ENCODE results near the gene SLC25A20.

The SLC25A20 gene

GRCh38 chr3:48897460-48898376 is 964 bp downstream of the SLC25A20 start:
- peak in 1 of 2 donors; percentile 5 for DNase-seq

- DNase-seq, result no peak
Measured at GRCh38 chr3:48896936-48897335, 1.7 kb downstream of the SLC25A20 start.

- no peak for DNase-seq
Measured at GRCh38 chr3:48894516-48894915, 4.2 kb downstream of the SLC25A20 start.

GRCh38 chr3:48891606-48892005 is 7.1 kb downstream of the SLC25A20 start:
- DNase-seq, result no peak

GRCh38 chr3:48885753-48886152 is 12.9 kb downstream of the SLC25A20 start:
- no peak for DNase-seq

- no peak for DNase-seq
Measured at GRCh38 chr3:48881652-48882114, 17.0 kb downstream of the SLC25A20 start.

- no peak for DNase-seq
Measured at GRCh38 chr3:48881006-48881405, 17.7 kb downstream of the SLC25A20 start.

GRCh38 chr3:48879994-48880377 is 18.7 kb downstream of the SLC25A20 start:
- no peak for DNase-seq

- DNase-seq, result no peak
Measured at GRCh38 chr3:48879307-48879993, 19.2 kb downstream of the SLC25A20 start.

- DNase-seq, result no peak
Measured at GRCh38 chr3:48877671-48878070, 21.0 kb downstream of the SLC25A20 start.

GRCh38 chr3:48863122-48863521 is 35.6 kb downstream of the SLC25A20 start:
- DNase-seq, result no peak

- DNase-seq, result no peak
Measured at GRCh38 chr3:48859206-48859605, 39.5 kb downstream of the SLC25A20 start.

- no peak for DNase-seq
Measured at GRCh38 chr3:48858709-48859108, 40.0 kb downstream of the SLC25A20 start.

- no peak for DNase-seq
Measured at GRCh38 chr3:48857641-48858040, 41.0 kb downstream of the SLC25A20 start.

GRCh38 chr3:48856469-48856868 is 42.2 kb downstream of the SLC25A20 start:
- no peak for DNase-seq

- DNase-seq, result no peak
Measured at GRCh38 chr3:48855681-48856447, 42.8 kb downstream of the SLC25A20 start.

GRCh38 chr3:48852151-48852550 is 46.5 kb downstream of the SLC25A20 start:
- DNase-seq, result no peak

- DNase-seq, result no peak
Measured at GRCh38 chr3:48851407-48851806, 47.3 kb downstream of the SLC25A20 start.

- no peak for DNase-seq
Measured at GRCh38 chr3:48848816-48849515, 49.7 kb downstream of the SLC25A20 start.

- DNase-seq, result peak; percentile 85 to 89
Measured at GRCh38 chr3:48847504-48848423, 50.9 kb downstream of the SLC25A20 start, which contains the start of gene PRKAR2A. PRKAR2A (minus strand) TSS chr3:48847874; CDS start chr3:48847596, 278 bp downstream.

- peak; percentile 29 to 50 for DNase-seq
Measured at GRCh38 chr3:48847053-48847503, 51.6 kb downstream of the SLC25A20 start.
